ENCODE results near the gene RBP5.

DNA sequence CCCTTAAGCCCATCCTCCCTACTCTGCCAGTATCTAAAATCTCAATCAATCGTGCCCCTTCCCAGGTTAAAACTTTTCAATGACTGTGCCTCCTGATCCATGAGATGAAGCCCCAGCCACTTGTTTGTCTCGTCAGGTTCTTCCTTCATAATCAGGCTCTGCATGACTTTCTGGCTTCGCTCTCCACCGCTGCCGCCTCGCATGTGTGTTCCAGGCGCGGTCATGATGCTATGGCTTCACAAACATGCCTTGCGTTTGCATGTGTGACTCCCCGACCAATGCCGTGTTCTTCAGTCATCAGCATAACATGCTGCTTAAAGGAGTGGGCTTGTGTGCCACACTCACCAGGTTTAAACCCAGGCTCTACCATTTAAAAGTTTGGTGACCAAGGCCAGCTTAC is 14.7 kb downstream of the RBP5 start:
- TF ChIP-seq FOXM1 (IDR thresholded peaks at IDR 0.05; ENCODE audit: borderline replicate concordance, low read depth) (no peak), EP300 (IDR thresholded peaks at IDR 0.05; ENCODE audit: borderline replicate concordance) (no peak), NFIC (IDR thresholded peaks at IDR 0.05) (no peak), CREB1 (IDR thresholded peaks at IDR 0.05; ENCODE audit: low read depth) (no peak), EGR1 (IDR thresholded peaks at IDR 0.05) (no peak), TCF12 (IDR thresholded peaks at IDR 0.05; ENCODE audit: low read depth) (no peak), RAD21 (IDR thresholded peaks at IDR 0.05; ENCODE audit: low read depth) (no peak), YY1 (IDR thresholded peaks at IDR 0.05; ENCODE audit: low read depth) (no peak), TAF1 (IDR thresholded peaks at IDR 0.05; ENCODE audit: low read depth) (no peak), CEBPB (IDR thresholded peaks at IDR 0.05) (no peak)
- TF ChIP-seq, protein P1, sequence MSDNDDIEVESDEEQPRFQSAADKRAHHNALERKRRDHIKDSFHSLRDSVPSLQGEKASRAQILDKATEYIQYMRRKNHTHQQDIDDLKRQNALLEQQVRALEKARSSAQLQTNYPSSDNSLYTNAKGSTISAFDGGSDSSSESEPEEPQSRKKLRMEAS (IDR thresholded peaks at IDR 0.05), result no peak
- TF ChIP-seq, protein P2, sequence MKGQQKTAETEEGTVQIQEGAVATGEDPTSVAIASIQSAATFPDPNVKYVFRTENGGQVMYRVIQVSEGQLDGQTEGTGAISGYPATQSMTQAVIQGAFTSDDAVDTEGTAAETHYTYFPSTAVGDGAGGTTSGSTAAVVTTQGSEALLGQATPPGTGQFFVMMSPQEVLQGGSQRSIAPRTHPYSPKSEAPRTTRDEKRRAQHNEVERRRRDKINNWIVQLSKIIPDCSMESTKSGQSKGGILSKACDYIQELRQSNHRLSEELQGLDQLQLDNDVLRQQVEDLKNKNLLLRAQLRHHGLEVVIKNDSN (IDR thresholded peaks at IDR 0.05), result no peak

Data from Ishikawa (cell line).